Measurements from ENCODE around the gene NDUFB6.
"Not testable (repeated sequence)": the region's sequence is repeated elsewhere in the genome, so short reads cannot be mapped to it uniquely, and the experiment has no call there.

DNA sequence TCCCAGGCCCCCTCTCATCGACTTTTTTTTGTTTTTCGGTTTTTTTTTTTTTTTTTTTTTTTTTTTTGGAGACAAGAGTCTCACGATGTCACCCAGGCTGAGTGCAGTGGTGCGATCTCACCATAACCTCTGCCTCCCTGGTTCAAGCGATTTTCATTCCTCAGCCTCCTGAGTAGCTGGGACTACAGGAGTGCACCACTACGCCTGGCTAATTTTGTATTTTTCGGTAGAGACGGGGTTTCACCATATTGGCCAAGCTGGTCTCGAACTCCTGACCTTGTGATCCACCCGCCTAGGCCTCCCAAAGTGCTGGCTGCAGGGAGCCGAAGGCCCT, 48.4 kb downstream of the NDUFB6 start:
- TF ChIP-seq, protein P1, sequence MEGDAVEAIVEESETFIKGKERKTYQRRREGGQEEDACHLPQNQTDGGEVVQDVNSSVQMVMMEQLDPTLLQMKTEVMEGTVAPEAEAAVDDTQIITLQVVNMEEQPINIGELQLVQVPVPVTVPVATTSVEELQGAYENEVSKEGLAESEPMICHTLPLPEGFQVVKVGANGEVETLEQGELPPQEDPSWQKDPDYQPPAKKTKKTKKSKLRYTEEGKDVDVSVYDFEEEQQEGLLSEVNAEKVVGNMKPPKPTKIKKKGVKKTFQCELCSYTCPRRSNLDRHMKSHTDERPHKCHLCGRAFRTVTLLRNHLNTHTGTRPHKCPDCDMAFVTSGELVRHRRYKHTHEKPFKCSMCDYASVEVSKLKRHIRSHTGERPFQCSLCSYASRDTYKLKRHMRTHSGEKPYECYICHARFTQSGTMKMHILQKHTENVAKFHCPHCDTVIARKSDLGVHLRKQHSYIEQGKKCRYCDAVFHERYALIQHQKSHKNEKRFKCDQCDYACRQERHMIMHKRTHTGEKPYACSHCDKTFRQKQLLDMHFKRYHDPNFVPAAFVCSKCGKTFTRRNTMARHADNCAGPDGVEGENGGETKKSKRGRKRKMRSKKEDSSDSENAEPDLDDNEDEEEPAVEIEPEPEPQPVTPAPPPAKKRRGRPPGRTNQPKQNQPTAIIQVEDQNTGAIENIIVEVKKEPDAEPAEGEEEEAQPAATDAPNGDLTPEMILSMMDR (conservative IDR thresholded peaks at IDR 0.05; ENCODE audit: low read length): not testable (repeated sequence)
- TF ChIP-seq EZH2phosphoT487 (IDR thresholded peaks at IDR 0.05; ENCODE audit: borderline replicate concordance): not testable (repeated sequence)
